ENCODE data around the gene ARV1.

- TF ChIP-seq TAF1 (IDR thresholded peaks at IDR 0.05; ENCODE audit: low read depth) (no peak), EGR1 (IDR thresholded peaks at IDR 0.05) (no peak), CREB1 (IDR thresholded peaks at IDR 0.05; ENCODE audit: low read depth) (no peak), RAD21 (IDR thresholded peaks at IDR 0.05; ENCODE audit: low read depth) (no peak), TEAD4 (IDR thresholded peaks at IDR 0.05) (no peak), EP300 (IDR thresholded peaks at IDR 0.05; ENCODE audit: borderline replicate concordance) (no peak), YY1 (IDR thresholded peaks at IDR 0.05; ENCODE audit: low read depth) (no peak), NFIC (IDR thresholded peaks at IDR 0.05) (no peak), ZBTB7A (IDR thresholded peaks at IDR 0.05; ENCODE audit: low read depth) (no peak)
Measured at GRCh38 chr1:230930986-230931385, 47.9 kb upstream of the ARV1 start.
